M059J (cell line): Measurements from ENCODE around the gene DOK4. TPM values are rescaled to one million over a fixed set of nuclear protein-coding genes. Genes with fewer than 3 reads are reported as not detected.
"Not testable (repeated sequence)": the region's sequence is repeated elsewhere in the genome, so short reads cannot be mapped to it uniquely, and the experiment has no call there.

ENCODE experiments used
- DNase-seq: peaks from one replicate; pipeline ENCODE4 v3.0.0-alpha.2; 2012; ENCODE audit warnings: low read depth
- total RNA-seq: library from RNA; depleted of rRNA; stranded (reverse); fragments of >200 nt; shearing (Covaris generic); gene quantifications from 2 replicates; pipeline ENCODE4 v1.2.3, GENCODE V29; 2014; rRNA removed

The DOK4 gene
- total RNA-seq, 1 experiment from 2014 or later, result 6.2 TPM

- DNase-seq, result peak; percentile 95
Measured at GRCh38 chr16:57447186-57447962, 38.9 kb downstream of the DOK4 start, which contains the start of the genes CIAPIN1 and COQ9. CIAPIN1 (minus strand) TSS chr16:57447385; CDS start chr16:57440928, 6,457 bp downstream. COQ9 (plus strand) TSS chr16:57447479; CDS start chr16:57447506, 27 bp downstream.

- DNase-seq, result peak; percentile 35
Measured at GRCh38 chr16:57446531-57447185, 39.6 kb downstream of the DOK4 start.

GRCh38 chr16:57445510-57445909 lies 40.8 kb downstream of the DOK4 start:
- no peak for DNase-seq

- no peak for DNase-seq
Measured at GRCh38 chr16:57444711-57445110, 41.6 kb downstream of the DOK4 start.

- not testable (repeated sequence) for DNase-seq
Measured at GRCh38 chr16:57440551-57440950, 45.7 kb downstream of the DOK4 start.

- DNase-seq, result not testable (repeated sequence)
Measured at GRCh38 chr16:57439947-57440346, 46.3 kb downstream of the DOK4 start.

- no peak for DNase-seq
Measured at GRCh38 chr16:57435838-57436237, 50.5 kb downstream of the DOK4 start.

GRCh38 chr16:57434003-57434402 lies 52.3 kb downstream of the DOK4 start:
- DNase-seq, result no peak

GRCh38 chr16:57432989-57433388 lies 53.3 kb downstream of the DOK4 start:
- no peak for DNase-seq

GRCh38 chr16:57432505-57432904 lies 53.8 kb downstream of the DOK4 start:
- no peak for DNase-seq

- no peak for DNase-seq
Measured at GRCh38 chr16:57430955-57431354, 55.3 kb downstream of the DOK4 start.

GRCh38 chr16:57427824-57428223 lies 58.5 kb downstream of the DOK4 start:
- no peak for DNase-seq

- DNase-seq, result no peak
Measured at GRCh38 chr16:57427307-57427706, 59.0 kb downstream of the DOK4 start.

- no peak for DNase-seq
Measured at GRCh38 chr16:57426356-57426755, 59.9 kb downstream of the DOK4 start.

GRCh38 chr16:57424583-57424982 lies 61.7 kb downstream of the DOK4 start:
- no peak for DNase-seq

- no peak for DNase-seq
Measured at GRCh38 chr16:57423152-57423551, 63.1 kb downstream of the DOK4 start.

- DNase-seq, result peak; percentile 71
Measured at GRCh38 chr16:57422026-57422944, 64.0 kb downstream of the DOK4 start.

Other genes starting within 250 kb of the DOK4 start
- 104 and 120 TPM in 2 replicates for gene ARL2BP, start 241.2 kb downstream of the DOK4 start, total RNA-seq
- 0.27 and 0.62 TPM in 2 replicates for gene PLLP, start 201.8 kb downstream of the DOK4 start, total RNA-seq
- gene CCL22, start 127.7 kb downstream of the DOK4 start, total RNA-seq, result not detected in 2 replicates
- gene CX3CL1, start 114.0 kb downstream of the DOK4 start, total RNA-seq, result 0.81 and 1.0 TPM in 2 replicates
- not detected in 2 replicates for gene CCL17, start 81.7 kb downstream of the DOK4 start, total RNA-seq
- gene CIAPIN1, start 39.1 kb downstream of the DOK4 start, total RNA-seq, result 61.3 and 70.7 TPM in 2 replicates
- gene COQ9, start 39.0 kb downstream of the DOK4 start, total RNA-seq, result 52.2 and 60.5 TPM in 2 replicates
- 239 and 240 TPM in 2 replicates for gene POLR2C, start 23.8 kb downstream of the DOK4 start, total RNA-seq
- gene CCDC102A, start 50.1 kb upstream of the DOK4 start, total RNA-seq, result 7.0 and 16.8 TPM in 2 replicates
- gene ADGRG5, start 56.1 kb upstream of the DOK4 start, total RNA-seq, result 0.22 and 0.37 TPM in 2 replicates
- gene ADGRG1, start 142.1 kb upstream of the DOK4 start, total RNA-seq, result 16.2 and 20.6 TPM in 2 replicates
- gene ADGRG3, start 181.8 kb upstream of the DOK4 start, total RNA-seq, result not detected in 2 replicates
- gene DRC7, start 208.3 kb upstream of the DOK4 start, total RNA-seq, result not detected in 2 replicates
- 27.3 and 38.4 TPM in 2 replicates for gene KATNB1, start 249.3 kb upstream of the DOK4 start, total RNA-seq